Measurements from ENCODE around the gene PEX12. TPM values are rescaled to one million over a fixed set of nuclear protein-coding genes. Genes with fewer than 3 reads are reported as not detected.
A peak's percentile ranks its signal among the peaks of the same experiment; 100 is the strongest.

Gene PEX12
- total RNA-seq, 2 experiments from 2014 or later = 6.8 to 9.5 TPM

- Histone ChIP-seq H3K4me1 (ENCODE audit: insufficient read depth, low read length, poor library complexity, severe bottlenecking) (peaks cover 27% of the 10 kb centered on the region), H3K4me2 (ENCODE audit: low read length) (no peak overlapping the region), H3K36me3 (ENCODE audit: insufficient read depth, low read length) (no peaks in the 10 kb centered on the region), H3K27ac (ENCODE audit: low read depth, low read length, poor library complexity, severe bottlenecking) (no peak overlapping the region), H3K9me3 (ENCODE audit: low read length) (no peaks in the 10 kb centered on the region), H2AFZ (ENCODE audit: low read length) (no peak overlapping the region), H3K9me2 (ENCODE audit: insufficient read depth, low read length) (no peaks in the 10 kb centered on the region), H4K20me1 (ENCODE audit: insufficient read depth, low read length) (no peaks in the 10 kb centered on the region), H3K4me3 (ENCODE audit: low read depth, low read length, poor library complexity, severe bottlenecking) (no peak overlapping the region), H3K79me2 (ENCODE audit: insufficient read depth, low read depth, low read length) (peaks cover 14% of the 10 kb centered on the region)
- BruUV-seq (replicated peaks) = no TSS peak
- DNase-seq (ENCODE audit: low spot score) = no peak
- ChIA-PET POLR2A (no interaction called here), CTCF (ENCODE audit: unreplicated experiment) (no interaction called here)
- intact Hi-C loops (cut with micrococcal nuclease; ENCODE audit: unreplicated experiment) = no loop called here
- TF ChIP-seq EZH2phosphoT487 (IDR thresholded peaks at IDR 0.05; ENCODE audit: borderline replicate concordance, low read depth, low read length) (no peak), CTCF (conservative IDR thresholded peaks at IDR 0.05; ENCODE audit: low read length) (no peak)
Observed at GRCh38 chr17:35584061-35584460, 5.7 kb upstream of the PEX12 start.

- Histone ChIP-seq H3K9me2 (ENCODE audit: insufficient read depth, low read length) (no peaks in the 10 kb centered on the region), H2AFZ (ENCODE audit: low read length) (peak overlapping the region; percentile 86; the same call in 1 of the 2 replicates), H3K27ac (ENCODE audit: low read depth, low read length, poor library complexity, severe bottlenecking) (peak overlapping the region; percentile 77), H3K4me1 (ENCODE audit: insufficient read depth, low read length, poor library complexity, severe bottlenecking) (peaks cover 23% of the 10 kb centered on the region), H3K9me3 (ENCODE audit: low read length) (no peaks in the 10 kb centered on the region), H3K36me3 (ENCODE audit: insufficient read depth, low read length) (peaks cover 20% of the 10 kb centered on the region), H3K4me2 (ENCODE audit: low read length) (peak overlapping the region; percentile 93), H3K4me3 (ENCODE audit: low read depth, low read length, poor library complexity, severe bottlenecking) (peak overlapping the region; percentile 78), H3K79me2 (ENCODE audit: insufficient read depth, low read depth, low read length) (peaks cover 3% of the 10 kb centered on the region; the same call in 1 of the 2 replicates), H4K20me1 (ENCODE audit: insufficient read depth, low read length) (no peaks in the 10 kb centered on the region)
- ChIA-PET POLR2A (interaction anchor here (0.5 to 2.7 kb wide), 5 partner anchors 8 to 229 kb away, joined by 3 to 53 read pairs (median 5); partner anchors contain the start of genes AP2B1 and TAF15), CTCF (ENCODE audit: unreplicated experiment) (interaction anchor here (1.3 to 1.4 kb wide), 2 partner anchors 8 to 9 kb away, joined by 3 to 5 read pairs; partner anchors contain the start of gene AP2B1)
- DNase-seq (ENCODE audit: low spot score) = peak; percentile 28
- intact Hi-C loops (cut with micrococcal nuclease; ENCODE audit: unreplicated experiment) = loop anchor here (1.0 kb wide), 1 partner anchor 8 kb away; the partner anchor contains the start of gene AP2B1
- TSS peak; percentile 89 for BruUV-seq (replicated peaks)
- TF ChIP-seq EZH2phosphoT487 (IDR thresholded peaks at IDR 0.05; ENCODE audit: borderline replicate concordance, low read depth, low read length) = no peak
- TF ChIP-seq CTCF (conservative IDR thresholded peaks at IDR 0.05; ENCODE audit: low read length) = no peak
Observed at GRCh38 chr17:35578929-35579432, 610 bp upstream of the PEX12 start.

GRCh38 chr17:35577830-35578196 is 558 bp downstream of the PEX12 start:
- no peak for DNase-seq (ENCODE audit: low spot score)
- peaks cover 3% of the 10 kb centered on the region; the same call in 1 of the 2 replicates for H3K79me2 ChIP-seq (ENCODE audit: insufficient read depth, low read depth, low read length)
- intact Hi-C loops (cut with micrococcal nuclease; ENCODE audit: unreplicated experiment) = loop anchor here (1.0 kb wide), 1 partner anchor 9 kb away; the partner anchor contains the start of gene AP2B1
- POLR2A ChIA-PET = interaction anchor here (2.0 to 2.7 kb wide), 2 partner anchors 10 to 12 kb away, joined by 28 to 53 read pairs; partner anchors contain the start of gene AP2B1
- peaks cover 29% of the 10 kb centered on the region for H3K36me3 ChIP-seq (ENCODE audit: insufficient read depth, low read length)
- H3K4me2 ChIP-seq (ENCODE audit: low read length) = peak overlapping the region; percentile 93
- TF ChIP-seq EZH2phosphoT487 (IDR thresholded peaks at IDR 0.05; ENCODE audit: borderline replicate concordance, low read depth, low read length) (no peak), CTCF (conservative IDR thresholded peaks at IDR 0.05; ENCODE audit: low read length) (no peak)
- BruUV-seq (replicated peaks) = TSS peak; percentile 90
- H3K27ac ChIP-seq (ENCODE audit: low read depth, low read length, poor library complexity, severe bottlenecking) = peak overlapping the region; percentile 77
- H3K4me3 ChIP-seq (ENCODE audit: low read depth, low read length, poor library complexity, severe bottlenecking) = peak overlapping the region; percentile 78
- CTCF ChIA-PET (ENCODE audit: unreplicated experiment) = interaction anchor here (1.4 kb wide), 1 partner anchor 9 kb away, joined by 5 read pairs; the partner anchor contains the start of gene AP2B1
- H3K4me1 ChIP-seq (ENCODE audit: insufficient read depth, low read length, poor library complexity, severe bottlenecking) = peaks cover 23% of the 10 kb centered on the region
- H4K20me1 ChIP-seq (ENCODE audit: insufficient read depth, low read length) = no peaks in the 10 kb centered on the region
- no peaks in the 10 kb centered on the region for H3K9me2 ChIP-seq (ENCODE audit: insufficient read depth, low read length)
- peak overlapping the region; percentile 86; the same call in 1 of the 2 replicates for H2AFZ ChIP-seq (ENCODE audit: low read length)
- no peaks in the 10 kb centered on the region for H3K9me3 ChIP-seq (ENCODE audit: low read length)
